PC-9 (cell line): ENCODE data around the gene SCAPER. TPM values are rescaled to one million over a fixed set of nuclear protein-coding genes. Genes with fewer than 3 reads are reported as not detected.
"Not testable (repeated sequence)": the region's sequence is repeated elsewhere in the genome, so short reads cannot be mapped to it uniquely, and the experiment has no call there.

Source experiments
- BruUV-seq: library from RNA; stranded (reverse); fragments of 400-500 nt; replicated peaks from 2 replicates; lab custom pipeline; 2021; lab: Mats Ljungman, UMichigan
- CTCF ChIA-PET: fragments of 300-600 bp; sonication (Branson Sonifier 250); formaldehyde crosslinking; loops from one replicate; lab custom pipeline; 2022; ENCODE audit warnings: antibody characterized with exemption; lab: Charles Lee
- POLR2A ChIA-PET: fragments of 300-600 bp; sonication (Branson Sonifier 250); formaldehyde crosslinking; loops from one replicate; lab custom pipeline; 2022; ENCODE audit warnings: antibody characterized with exemption; ENCODE audit not compliant: unreplicated experiment; lab: Charles Lee
- DNase-seq, 2 experiments: peaks; one replicate each; pipeline versions ENCODE4 v3.0.0 to v3.0.0-alpha.2; 2015 to 2022; ENCODE audit warnings: mixed read lengths in 1 of 2
- H2AFZ ChIP-seq: fragments of 200-600 bp; sonication (generic); 2 replicates; pipeline ENCODE4 v1.8.1; 2017; ENCODE audit warnings: antibody characterized with exemption
- H3F3A ChIP-seq: fragments of 200-600 bp; sonication (generic); 2 replicates; pipeline ENCODE4 v1.8.1; 2017; ENCODE audit warnings: antibody characterized with exemption, mild to moderate bottlenecking, low read depth; ENCODE audit not compliant: insufficient read depth
- H3K27ac ChIP-seq: fragments of 200-600 bp; sonication (generic); 2 replicates; pipeline ENCODE4 v1.6.1; 2016; ENCODE audit warnings: mixed run types
- H3K27me3 ChIP-seq: fragments of 200-600 bp; sonication (generic); 2 replicates; pipeline ENCODE4 v1.6.1; 2016; ENCODE audit warnings: low read depth, mixed run types; ENCODE audit not compliant: insufficient read depth
- H3K36me3 ChIP-seq: fragments of 200-600 bp; sonication (generic); 2 replicates; pipeline ENCODE4 v1.6.1; 2016; ENCODE audit warnings: low read depth, mixed run types
- H3K4me1 ChIP-seq: fragments of 200-600 bp; sonication (generic); replicated peaks from 2 replicates; pipeline ENCODE4 v1.6.1; 2016; ENCODE audit warnings: mixed run types; ENCODE audit not compliant: insufficient read depth
- H3K4me2 ChIP-seq: fragments of 200-600 bp; sonication (generic); 2 replicates; pipeline ENCODE4 v1.6.1; 2017; ENCODE audit warnings: mixed run types
- H3K4me3 ChIP-seq: fragments of 200-600 bp; sonication (generic); 2 replicates; pipeline ENCODE4 v1.6.1; 2016; ENCODE audit warnings: mixed run types
- H3K79me2 ChIP-seq: fragments of 200-600 bp; sonication (generic); 2 replicates; pipeline ENCODE4 v1.6.1; 2017; ENCODE audit warnings: low read depth, mixed run types
- H3K9me2 ChIP-seq: fragments of 200-600 bp; sonication (generic); 2 replicates; pipeline ENCODE4 v1.8.1; 2017; ENCODE audit warnings: mild to moderate bottlenecking; ENCODE audit not compliant: insufficient read depth
- H3K9me3 ChIP-seq: fragments of 200-600 bp; sonication (generic); 2 replicates; pipeline ENCODE4 v1.8.1; 2016; ENCODE audit warnings: low read depth; ENCODE audit not compliant: insufficient read depth
- H4K20me1 ChIP-seq: fragments of 200-600 bp; sonication (generic); 2 replicates; pipeline ENCODE4 v1.8.1; 2017; ENCODE audit not compliant: insufficient read depth
- CTCF ChIP-seq: fragments of 200-600 bp; sonication (generic); conservative IDR thresholded peaks from 2 replicates; pipeline ENCODE4 v1.6.1; 2017; ENCODE audit warnings: mixed run types, antibody characterized with exemption, mild to moderate bottlenecking, moderate library complexity
- EZH2 ChIP-seq: fragments of 200-600 bp; sonication (generic); IDR thresholded peaks from 2 replicates; pipeline ENCODE4 v1.8.0; 2017; ENCODE audit warnings: antibody characterized with exemption, low read depth
- intact Hi-C: fragments of 100-400 bp; cut with micrococcal nuclease; formaldehyde crosslinking; loops from one replicate; pipeline ENCODE4 v1.10.0; 2022; ENCODE audit not compliant: unreplicated experiment
- total RNA-seq: library from RNA; stranded (reverse); gene quantifications from 2 replicates; pipeline ENCODE4 v1.2.3, GENCODE V29; 2021

The SCAPER gene
- total RNA-seq, 1 experiment from 2014 or later = 18.7 TPM

GRCh38 chr15:76433798-76434400, 471.2 kb downstream of the SCAPER start:
- Histone ChIP-seq H3K27ac (peak overlapping the region; percentile 17), H3K9me3 (no peaks in the 10 kb centered on the region), H3K9me2 (no peaks in the 10 kb centered on the region), H3K36me3 (no peaks in the 10 kb centered on the region), H4K20me1 (no peaks in the 10 kb centered on the region), H3K27me3 (no peaks in the 10 kb centered on the region), H3F3A (0 out of 2 replicates have a peak, but pooled peaks cover 4% of the 10 kb centered on the region), H3K79me2 (no peaks in the 10 kb centered on the region), H3K4me2 (no peak overlapping the region), H3K4me3 (no peak overlapping the region), H2AFZ (no peak overlapping the region), H3K4me1 (peaks cover 10% of the 10 kb centered on the region; the same call in 1 of the 2 replicates)
- POLR2A ChIA-PET = interaction anchor here (0.7 kb wide), 1 partner anchor 782 kb away, joined by 6 read pairs; no protein-coding TSS in a partner anchor
- CTCF ChIA-PET = interaction anchor here (0.6 kb wide), 1 partner anchor 211 kb away, joined by 11 read pairs; no protein-coding TSS in a partner anchor
- BruUV-seq = no TSS peak
- intact Hi-C loops = no loop called here
- no peak for TF ChIP-seq EZH2
- no peak for TF ChIP-seq CTCF
- DNase-seq = no peak

- POLR2A ChIA-PET = interaction anchor here (0.7 kb wide), 1 partner anchor 83 kb away, joined by 5 read pairs; no protein-coding TSS in a partner anchor
- H3K9me3 ChIP-seq, H3F3A ChIP-seq, H2AFZ ChIP-seq, CTCF ChIA-PET, H3K4me3 ChIP-seq, H3K4me1 ChIP-seq, H3K79me2 ChIP-seq, intact Hi-C loops, H3K9me2 ChIP-seq, BruUV-seq, H3K36me3 ChIP-seq, H4K20me1 ChIP-seq, H3K4me2 ChIP-seq, H3K27me3 ChIP-seq: not testable (repeated sequence)
- peak; percentile 40 to 70 for DNase-seq
- peak overlapping the region; percentile 17; the same call in 1 of the 2 replicates for H3K27ac ChIP-seq
Measured at GRCh38 chr15:76433036-76433435, 472.1 kb downstream of the SCAPER start.

GRCh38 chr15:76432604-76433003, 472.5 kb downstream of the SCAPER start:
- POLR2A ChIA-PET = interaction anchor here (0.7 kb wide), 2 partner anchors 20 to 83 kb away, joined by 5 read pairs; no protein-coding TSS in a partner anchor
- no peak overlapping the region for H3K4me2 ChIP-seq
- no peak overlapping the region for H3K27ac ChIP-seq
- H3K36me3 ChIP-seq = no peaks in the 10 kb centered on the region
- H3K27me3 ChIP-seq = no peaks in the 10 kb centered on the region
- no peaks in the 10 kb centered on the region for H4K20me1 ChIP-seq
- no peak for TF ChIP-seq CTCF
- TF ChIP-seq EZH2 = no peak
- H3K79me2 ChIP-seq = no peaks in the 10 kb centered on the region
- CTCF ChIA-PET = no interaction called here
- BruUV-seq = no TSS peak
- 0 out of 2 replicates have a peak, but pooled peaks cover 4% of the 10 kb centered on the region for H3F3A ChIP-seq
- H2AFZ ChIP-seq = no peak overlapping the region
- intact Hi-C loops = no loop called here
- DNase-seq = no peak
- peaks cover 10% of the 10 kb centered on the region; the same call in 1 of the 2 replicates for H3K4me1 ChIP-seq
- H3K9me2 ChIP-seq = no peaks in the 10 kb centered on the region
- no peak overlapping the region for H3K4me3 ChIP-seq
- H3K9me3 ChIP-seq = no peaks in the 10 kb centered on the region
